Bronchial epithelial cell (primary cell): ENCODE results near the gene ABCA7. TPM values are rescaled to one million over a fixed set of nuclear protein-coding genes. Genes with fewer than 3 reads are reported as not detected.
"Not testable (repeated sequence)": the region's sequence is repeated elsewhere in the genome, so short reads cannot be mapped to it uniquely, and the experiment has no call there.

Experiments
- DNase-seq: peaks from one replicate; pipeline ENCODE4 v3.0.0-alpha.2; 2010; ENCODE audit warnings: low read depth
- FAIRE-seq: peaks from 2 replicates; lab custom pipeline; 2011; peaks lifted over from hg19 to GRCh38; lab: Jason Lieb, UNC
- H3K27me3 ChIP-seq: 2 replicates; pipeline ENCODE4 v1.5.1; 2011; ENCODE audit warnings: low read length; ENCODE audit not compliant: control insufficient read depth, insufficient read depth
- H3K36me3 ChIP-seq: 2 replicates; pipeline ENCODE4 v1.5.1; 2011; ENCODE audit warnings: low read length; ENCODE audit not compliant: control insufficient read depth, insufficient read depth
- H3K4me3 ChIP-seq: 2 replicates; pipeline ENCODE4 v1.5.1; 2011; ENCODE audit warnings: mild to moderate bottlenecking, low read depth, low read length, control low read depth
- CTCF ChIP-seq: IDR thresholded peaks from 2 replicates; pipeline ENCODE4 v1.5.1; 2011; ENCODE audit warnings: mild to moderate bottlenecking, moderate library complexity, low read length, control low read depth, inconsistent platforms; ENCODE audit not compliant: insufficient read depth, severe bottlenecking
- total RNA-seq: library from RNA; depleted of rRNA; stranded (reverse); fragments of >200 nt; gene quantifications from 2 replicates; pipeline ENCODE4 v1.2.1, GENCODE V29; 2014

The ABCA7 gene
- total RNA-seq, 1 donor from 2014 or later = 6.8 TPM

DNA sequence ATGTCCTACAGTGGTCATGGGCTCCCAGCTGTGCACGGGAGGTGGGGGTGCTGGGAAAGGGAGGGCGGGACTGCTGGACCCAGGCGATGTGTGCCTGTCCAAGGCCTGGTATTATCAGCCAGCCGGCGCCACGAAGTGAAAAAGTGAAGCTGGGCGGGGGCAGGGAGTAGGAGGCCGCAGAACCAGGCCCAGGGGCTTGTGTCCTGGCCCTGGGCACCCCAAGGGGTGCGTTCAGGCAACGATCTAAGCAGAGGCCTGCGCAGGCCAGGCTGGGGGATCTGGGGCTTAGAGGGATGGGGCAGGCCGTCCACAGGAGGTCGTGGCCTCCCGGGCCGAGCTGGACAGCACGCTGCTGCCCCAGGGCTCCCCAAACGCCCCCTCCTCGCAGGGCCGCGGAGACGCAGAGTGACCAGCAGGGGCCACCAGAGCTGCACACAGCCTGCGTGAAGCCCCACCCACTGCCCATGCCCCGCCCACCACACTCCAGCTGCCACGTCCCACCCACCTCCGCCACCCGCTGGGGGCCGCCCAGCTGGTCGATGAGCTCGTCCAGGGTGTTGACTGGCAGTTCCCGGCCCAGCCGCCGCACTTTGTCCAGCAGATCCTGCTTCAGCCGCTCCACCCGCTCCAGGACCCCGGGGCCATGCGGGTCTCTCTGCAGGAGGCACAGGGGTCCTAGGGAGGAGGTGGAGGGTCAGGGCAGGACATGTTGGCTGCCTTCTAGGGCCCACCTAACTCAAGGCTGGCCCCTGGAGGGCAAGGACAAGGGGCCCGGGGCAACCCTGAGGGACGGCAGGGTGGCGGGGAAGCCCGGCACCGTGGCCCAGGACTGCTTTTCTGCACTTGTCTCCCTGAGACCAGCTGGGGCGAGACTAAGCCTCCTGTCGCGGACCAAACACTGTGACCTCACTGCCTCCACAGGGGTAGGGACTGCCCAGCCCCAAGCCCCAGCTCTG, 73.4 kb downstream of the ABCA7 start:
- no peak overlapping the region for H3K4me3 ChIP-seq
- DNase-seq (peak; percentile 73), FAIRE-seq (no peak)
- peak; percentile 87 for TF ChIP-seq CTCF
- no peaks in the 10 kb centered on the region for H3K27me3 ChIP-seq
- peaks cover 45% of the 10 kb centered on the region for H3K36me3 ChIP-seq

DNA sequence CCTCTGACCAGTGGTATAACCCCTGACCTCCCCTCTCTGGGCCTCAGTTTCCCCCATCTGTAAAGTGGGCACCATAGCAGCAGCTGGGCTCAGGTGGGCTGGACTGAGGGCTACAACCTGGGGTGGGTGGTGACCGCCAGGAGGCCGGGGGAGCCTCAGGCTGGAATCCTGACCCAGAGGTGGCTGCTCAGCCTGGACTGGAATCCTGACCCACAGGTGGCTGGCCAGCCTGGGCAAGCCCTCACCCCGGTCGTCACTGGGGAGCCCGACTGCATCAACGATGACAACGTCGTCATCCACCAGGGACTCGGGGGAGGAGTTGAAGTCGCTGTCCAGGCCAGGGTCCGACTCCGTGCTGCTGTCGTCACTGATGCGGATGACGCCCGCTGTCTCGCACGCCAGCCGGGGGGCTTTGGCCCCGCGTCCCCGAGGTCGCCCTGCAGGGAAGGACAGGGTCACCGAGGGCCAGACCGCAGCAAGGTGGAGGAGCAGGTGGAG, 74.1 kb downstream of the ABCA7 start:
- FAIRE-seq = no peak
- Histone ChIP-seq H3K27me3 (no peaks in the 10 kb centered on the region), H3K4me3 (no peak overlapping the region), H3K36me3 (peaks cover 47% of the 10 kb centered on the region)
- TF ChIP-seq CTCF = no peak
- no peak for DNase-seq

DNA sequence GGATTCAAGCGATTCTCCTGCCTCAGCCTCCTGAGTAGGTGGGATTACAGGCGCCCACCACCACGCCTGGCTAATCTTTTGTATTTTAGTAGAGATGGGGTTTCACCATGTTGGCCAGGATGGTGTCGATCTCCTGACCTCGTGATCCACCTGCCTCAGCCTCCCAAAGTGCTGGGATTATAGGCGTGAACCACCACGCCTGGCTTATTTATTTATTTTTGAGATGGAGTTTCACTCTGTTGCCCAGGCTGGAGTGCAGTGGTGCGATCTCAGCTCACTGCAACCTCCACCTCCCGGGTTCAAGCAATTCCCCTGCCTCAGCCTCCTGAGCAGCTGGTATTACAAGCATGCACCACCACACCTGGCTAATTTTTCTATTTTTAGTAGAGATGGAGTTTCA, 74.8 kb downstream of the ABCA7 start:
- peaks cover 51% of the 10 kb centered on the region for H3K36me3 ChIP-seq
- not testable (repeated sequence) for H3K27me3 ChIP-seq, DNase-seq, H3K4me3 ChIP-seq, FAIRE-seq

Other genes starting within 250 kb of the ABCA7 start
- 99.0 TPM in 2 replicates for gene PTBP1, start 242.7 kb upstream of the ABCA7 start, total RNA-seq
- gene PLPPR3, start 218.2 kb upstream of the ABCA7 start, total RNA-seq = not detected in 2 replicates
- not detected in 2 replicates for gene AZU1, start 212.3 kb upstream of the ABCA7 start, total RNA-seq
- gene PRTN3, start 199.1 kb upstream of the ABCA7 start, total RNA-seq = not detected in 2 replicates
- gene ELANE, start 187.8 kb upstream of the ABCA7 start, total RNA-seq = not detected in 2 replicates
- gene CFD, start 180.4 kb upstream of the ABCA7 start, total RNA-seq = 1.2 and 4.2 TPM in 2 replicates
- 9.2 and 12.1 TPM in 2 replicates for gene MED16, start 146.9 kb upstream of the ABCA7 start, total RNA-seq
- gene RNU6-9, start 146.6 kb upstream of the ABCA7 start, total RNA-seq = not detected in 2 replicates
- 35.8 and 46.1 TPM in 2 replicates for gene R3HDM4, start 126.9 kb upstream of the ABCA7 start, total RNA-seq
- 0.13 TPM in 1 of 2 replicates, not detected in the other for gene KISS1R, start 122.8 kb upstream of the ABCA7 start, total RNA-seq
- gene ARID3A, start 114.1 kb upstream of the ABCA7 start, total RNA-seq = 15.8 and 16.0 TPM in 2 replicates
- gene WDR18, start 55.8 kb upstream of the ABCA7 start, total RNA-seq = 36.3 and 68.2 TPM in 2 replicates
- 0.26 and 0.38 TPM in 2 replicates for gene GRIN3B, start 39.7 kb upstream of the ABCA7 start, total RNA-seq
- gene TMEM259, start 19.0 kb upstream of the ABCA7 start, total RNA-seq = 54.8 and 65.9 TPM in 2 replicates
- gene RNU6-2, start 18.6 kb upstream of the ABCA7 start, total RNA-seq = not detected in 2 replicates
- 96.9 and 189 TPM in 2 replicates for gene CNN2, start 13.5 kb upstream of the ABCA7 start, total RNA-seq
- 9.0 and 11.8 TPM in 2 replicates for gene ARHGAP45, start 27.1 kb downstream of the ABCA7 start, total RNA-seq
- 57.4 and 87.1 TPM in 2 replicates for gene POLR2E, start 55.3 kb downstream of the ABCA7 start, total RNA-seq
- gene GPX4, start 63.9 kb downstream of the ABCA7 start, total RNA-seq = 274 and 291 TPM in 2 replicates
- gene SBNO2, start 134.2 kb downstream of the ABCA7 start, total RNA-seq = 16.8 and 22.8 TPM in 2 replicates
- 110 and 117 TPM in 2 replicates for gene STK11, start 165.7 kb downstream of the ABCA7 start, total RNA-seq
- 1.2 and 2.9 TPM in 2 replicates for gene CBARP, start 197.9 kb downstream of the ABCA7 start, total RNA-seq
- 8.7 and 14.8 TPM in 2 replicates for gene ATP5F1D, start 201.6 kb downstream of the ABCA7 start, total RNA-seq
- gene MIDN, start 208.5 kb downstream of the ABCA7 start, total RNA-seq = 15.8 and 31.1 TPM in 2 replicates
- gene CIRBP, start 229.2 kb downstream of the ABCA7 start, total RNA-seq = 317 and 370 TPM in 2 replicates
- 20.8 and 27.1 TPM in 2 replicates for gene FAM174C, start 235.4 kb downstream of the ABCA7 start, total RNA-seq
- not detected in 2 replicates for gene EFNA2, start 245.8 kb downstream of the ABCA7 start, total RNA-seq